IPS-20b (cell line): ENCODE data around the gene ROPN1B.

Source experiments
- H3K27ac ChIP-seq: one replicate; pipeline ENCODE4 v1.5.1; 2013; ENCODE audit warnings: low read length
- H3K27me3 ChIP-seq: 2 replicates; pipeline ENCODE4 v1.6.1; 2013; ENCODE audit warnings: mild to moderate bottlenecking, low read length, inconsistent platforms; ENCODE audit not compliant: insufficient read depth
- H3K36me3 ChIP-seq: 2 replicates; pipeline ENCODE4 v1.6.1; 2013; ENCODE audit warnings: low read depth, mild to moderate bottlenecking, inconsistent platforms, low read length, moderate library complexity; ENCODE audit not compliant: insufficient read depth
- H3K4me1 ChIP-seq: 2 replicates; pipeline ENCODE4 v1.6.1; 2013; ENCODE audit warnings: mild to moderate bottlenecking, control low read depth, inconsistent platforms, low read length, moderate library complexity; ENCODE audit not compliant: insufficient read depth
- H3K4me3 ChIP-seq: 2 replicates; pipeline ENCODE4 v1.5.1; 2013; ENCODE audit warnings: mild to moderate bottlenecking, low read length, inconsistent platforms
- H3K9ac ChIP-seq: 2 replicates; pipeline ENCODE4 v1.6.1; 2013; ENCODE audit warnings: low read depth, mild to moderate bottlenecking, inconsistent platforms, low read length, moderate library complexity
- H3K9me3 ChIP-seq: 2 replicates; pipeline ENCODE4 v1.6.1; 2013; ENCODE audit warnings: mild to moderate bottlenecking, low read depth, low read length, inconsistent platforms; ENCODE audit not compliant: insufficient read depth

The ROPN1B gene

DNA sequence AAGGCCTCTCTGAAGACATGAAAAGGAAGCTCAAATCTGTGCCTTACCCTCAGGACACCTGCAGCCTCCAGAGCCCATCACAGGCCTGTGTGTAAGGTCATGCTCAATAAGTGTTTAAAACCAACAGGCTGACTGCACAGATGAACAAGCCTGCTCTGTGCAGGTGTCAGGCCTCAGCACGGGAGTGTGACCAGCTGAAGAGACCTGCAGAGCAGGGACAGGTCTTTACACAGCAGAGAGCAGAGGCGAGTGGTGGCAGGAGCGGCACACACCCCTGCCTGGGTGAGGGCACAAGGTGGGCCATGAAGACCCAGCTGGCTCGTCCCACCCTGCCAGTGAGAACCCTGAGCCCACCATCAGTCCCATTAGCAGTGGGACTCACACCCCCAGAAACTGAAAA, 56.9 kb downstream of the ROPN1B start:
- no peak overlapping the region for H3K9ac ChIP-seq
- peaks cover 27% of the 10 kb centered on the region for H3K9me3 ChIP-seq
- H3K27me3 ChIP-seq, result peaks cover 6% of the 10 kb centered on the region; the same call in 1 of the 2 replicates
- no peak overlapping the region for H3K27ac ChIP-seq
- no peaks in the 10 kb centered on the region for H3K36me3 ChIP-seq
- H3K4me3 ChIP-seq, result no peak overlapping the region
- H3K4me1 ChIP-seq, result peaks cover 14% of the 10 kb centered on the region; the same call in 1 of the 2 replicates

DNA sequence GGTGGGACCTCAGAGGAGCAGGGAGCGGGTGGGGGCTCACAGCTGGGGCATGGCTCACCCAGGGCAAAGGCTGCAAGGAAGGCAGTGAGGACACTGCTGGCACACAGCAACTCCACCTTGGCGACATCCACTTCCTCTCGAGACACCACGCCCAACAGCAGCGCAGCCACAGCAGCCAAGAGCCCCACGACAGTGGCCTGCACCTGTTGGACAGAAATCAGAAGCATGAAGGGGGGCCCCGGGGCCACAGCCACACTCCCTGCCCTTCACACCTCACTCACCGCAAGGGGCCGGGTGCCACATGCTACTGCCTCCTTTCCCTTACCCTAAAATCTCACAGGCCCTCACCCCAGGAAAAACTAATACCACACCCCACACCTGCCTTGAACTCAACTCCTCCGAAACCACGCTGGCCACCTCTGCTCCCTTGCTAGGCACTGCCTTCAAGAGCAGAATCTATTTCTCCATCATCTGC, 57.3 kb downstream of the ROPN1B start:
- no peak overlapping the region for H3K9ac ChIP-seq
- peaks cover 6% of the 10 kb centered on the region; the same call in 1 of the 2 replicates for H3K27me3 ChIP-seq
- H3K4me1 ChIP-seq, result peaks cover 11% of the 10 kb centered on the region; the same call in 1 of the 2 replicates
- no peak overlapping the region for H3K27ac ChIP-seq
- H3K9me3 ChIP-seq, result peaks cover 27% of the 10 kb centered on the region
- H3K4me3 ChIP-seq, result no peak overlapping the region
- H3K36me3 ChIP-seq, result no peaks in the 10 kb centered on the region

DNA sequence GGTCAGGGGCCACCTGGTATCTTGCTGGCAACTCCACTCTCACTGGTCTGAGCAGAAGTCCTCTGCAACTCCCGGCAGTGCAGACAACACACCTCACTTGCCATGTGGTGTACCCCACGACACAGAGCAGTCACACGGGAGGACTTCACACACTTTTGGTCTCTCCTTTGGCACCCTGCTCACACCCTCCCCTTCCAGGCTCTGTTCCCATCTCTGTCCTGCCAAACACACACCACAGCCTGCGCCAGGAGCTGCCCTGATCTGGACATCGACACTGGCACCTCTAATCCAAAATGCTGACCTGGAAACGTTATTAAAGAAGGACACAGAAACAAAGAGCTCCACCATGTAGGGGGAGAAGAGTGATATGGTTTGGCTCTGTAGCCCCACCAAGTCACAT, 57.8 kb downstream of the ROPN1B start:
- Histone ChIP-seq H3K36me3 (no peaks in the 10 kb centered on the region), H3K4me1 (peaks cover 6% of the 10 kb centered on the region; the same call in 1 of the 2 replicates), H3K27me3 (peaks cover 6% of the 10 kb centered on the region; the same call in 1 of the 2 replicates), H3K9ac (no peak overlapping the region), H3K9me3 (peaks cover 27% of the 10 kb centered on the region), H3K4me3 (no peak overlapping the region), H3K27ac (no peak overlapping the region)

DNA sequence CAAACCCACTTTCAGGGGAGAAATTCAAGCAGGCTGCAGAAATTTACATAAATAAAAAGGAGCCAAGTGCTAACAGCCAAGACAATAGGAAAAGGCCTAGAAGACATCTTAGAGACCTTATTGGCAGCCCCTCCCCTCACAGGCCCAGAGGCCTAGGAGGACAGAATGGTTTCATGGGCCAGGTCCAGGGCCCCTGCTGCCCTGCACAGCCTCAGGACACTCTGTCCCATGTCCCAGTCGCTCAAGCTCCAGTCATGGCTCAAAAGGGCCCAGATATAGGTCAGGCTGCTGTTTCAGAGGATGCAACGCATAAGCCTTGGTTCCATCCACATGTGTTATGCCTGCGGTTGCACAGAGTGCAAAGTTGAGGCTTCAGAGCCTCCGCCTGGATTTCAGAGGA, 59.1 kb downstream of the ROPN1B start:
- Histone ChIP-seq H3K4me3 (no peak overlapping the region), H3K27ac (no peak overlapping the region), H3K27me3 (peaks cover 6% of the 10 kb centered on the region; the same call in 1 of the 2 replicates), H3K36me3 (no peaks in the 10 kb centered on the region), H3K9me3 (peaks cover 27% of the 10 kb centered on the region), H3K4me1 (no peaks in the 10 kb centered on the region; the same call in 1 of the 2 replicates), H3K9ac (no peak overlapping the region)

DNA sequence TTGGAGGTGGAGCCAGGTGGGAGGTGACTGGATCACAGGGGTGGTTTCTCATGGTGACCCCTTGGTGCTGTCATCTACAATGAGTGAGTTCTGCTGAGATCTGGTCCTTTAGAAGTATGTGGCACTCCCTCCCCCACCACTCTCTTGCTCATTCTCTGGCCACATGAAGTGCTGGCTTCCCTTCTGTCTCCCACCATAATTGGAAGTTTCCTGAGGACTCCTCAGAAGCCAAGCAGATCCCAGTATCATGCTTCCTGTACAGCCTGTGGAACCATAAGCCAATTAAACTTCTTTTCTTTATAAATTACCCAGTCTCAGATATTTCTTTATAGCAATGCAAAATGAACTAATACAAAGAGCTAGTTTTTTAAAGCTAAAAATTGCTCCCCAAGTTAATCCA, 60.3 kb downstream of the ROPN1B start:
- Histone ChIP-seq H3K4me1 (no peaks in the 10 kb centered on the region; the same call in 1 of the 2 replicates), H3K36me3 (no peaks in the 10 kb centered on the region)

DNA sequence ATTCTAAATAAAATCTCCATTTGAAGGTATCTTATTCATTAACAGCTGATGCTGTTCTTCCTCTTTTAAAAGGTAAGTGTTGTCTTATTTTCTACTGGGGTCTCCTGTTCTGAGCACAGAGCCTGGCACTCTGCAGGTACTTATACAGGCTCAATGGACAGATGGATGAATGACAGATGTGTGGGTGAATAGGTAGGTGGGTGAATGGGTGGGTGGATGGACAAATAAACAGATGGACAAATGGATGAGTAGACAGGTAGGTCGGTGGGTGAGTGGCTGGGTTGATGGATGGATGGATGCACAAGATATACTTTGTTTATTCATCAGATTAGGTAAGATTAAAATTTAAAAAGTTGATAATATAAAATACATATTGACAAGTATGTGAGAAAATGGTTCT, 61.5 kb downstream of the ROPN1B start:
- H3K36me3 ChIP-seq, result no peaks in the 10 kb centered on the region
- no peaks in the 10 kb centered on the region; the same call in 1 of the 2 replicates for H3K4me1 ChIP-seq
- H3K9me3 ChIP-seq, result peaks cover 27% of the 10 kb centered on the region
- no peaks in the 10 kb centered on the region for H3K27me3 ChIP-seq
- no peak overlapping the region for H3K4me3 ChIP-seq
- H3K9ac ChIP-seq, result no peak overlapping the region
- H3K27ac ChIP-seq, result no peak overlapping the region

More for the DNA sequence above, 60.3 kb downstream of the ROPN1B start:
- H3K27ac ChIP-seq, result no peak overlapping the region
- H3K4me3 ChIP-seq, result no peak overlapping the region
- peaks cover 2% of the 10 kb centered on the region; the same call in 1 of the 2 replicates for H3K27me3 ChIP-seq
- H3K9ac ChIP-seq, result no peak overlapping the region
- H3K9me3 ChIP-seq, result peaks cover 27% of the 10 kb centered on the region

DNA sequence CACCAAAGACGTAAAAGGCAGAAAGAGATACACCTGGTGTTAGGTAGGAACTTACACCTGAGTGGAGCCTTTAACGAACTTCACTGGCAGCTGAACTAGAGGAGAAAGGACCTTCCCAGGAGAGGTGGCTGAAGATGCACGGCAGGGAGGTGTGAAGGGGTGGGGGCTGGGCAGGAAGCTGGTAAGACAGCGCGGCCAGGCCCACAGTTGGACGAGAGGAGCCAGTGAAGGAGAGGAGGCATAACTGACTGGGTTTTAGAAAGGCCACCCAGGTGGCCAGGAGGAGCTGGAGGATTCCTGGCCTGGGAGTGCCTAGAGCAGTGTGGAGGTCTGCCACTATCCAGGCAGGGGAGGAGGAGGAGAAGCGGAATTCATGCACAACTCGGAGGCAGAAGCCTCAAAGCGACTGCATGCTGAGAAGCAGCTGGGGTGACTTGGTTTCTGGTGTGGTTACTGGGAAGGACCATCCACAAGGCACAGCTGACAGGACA, 63.0 kb downstream of the ROPN1B start:
- Histone ChIP-seq H3K36me3 (no peaks in the 10 kb centered on the region), H3K4me1 (no peaks in the 10 kb centered on the region; the same call in 1 of the 2 replicates), H3K27me3 (no peaks in the 10 kb centered on the region), H3K9me3 (peaks cover 25% of the 10 kb centered on the region), H3K27ac (no peak overlapping the region), H3K4me3 (no peak overlapping the region), H3K9ac (no peak overlapping the region)
